Adipocyte (in vitro differentiated cells): ENCODE measurements around the gene RCE1.

Experiments
- DNase-seq: peaks from one replicate; pipeline ENCODE4 v3.0.0-alpha.2; 2015; ENCODE audit warnings: low read depth
- H3K27me3 ChIP-seq: replicated peaks from 2 replicates; pipeline ENCODE4 v1.7.0; 2013; ENCODE audit warnings: mild to moderate bottlenecking, low read length, moderate library complexity; ENCODE audit not compliant: control insufficient read depth, insufficient read depth
- H3K36me3 ChIP-seq: 2 replicates; pipeline ENCODE4 v1.7.0; 2013; ENCODE audit warnings: low read length, mild to moderate bottlenecking, moderate library complexity; ENCODE audit not compliant: control insufficient read depth, insufficient read depth, severe bottlenecking
- H3K4me1 ChIP-seq: 2 replicates; pipeline ENCODE4 v1.7.0; 2013; ENCODE audit warnings: mild to moderate bottlenecking, low read length, moderate library complexity; ENCODE audit not compliant: control insufficient read depth, insufficient read depth
- H3K4me3 ChIP-seq: 2 replicates; pipeline ENCODE4 v1.7.0; 2013; ENCODE audit warnings: mild to moderate bottlenecking, low read length, moderate library complexity
- H3K9ac ChIP-seq: 2 replicates; pipeline ENCODE4 v1.7.0; 2013; ENCODE audit warnings: mild to moderate bottlenecking, low read length, moderate library complexity
- H3K9me3 ChIP-seq: 2 replicates; pipeline ENCODE4 v1.7.0; 2013; ENCODE audit warnings: mild to moderate bottlenecking, low read length, moderate library complexity; ENCODE audit not compliant: control insufficient read depth

RCE1 gene

GRCh38 chr11:66845143-66845875 lies 2.1 kb downstream of the RCE1 start:
- H3K27me3 ChIP-seq: no peaks in the 10 kb centered on the region
- H3K4me3 ChIP-seq: no peak overlapping the region
- H3K36me3 ChIP-seq: peaks cover 41% of the 10 kb centered on the region
- no peak overlapping the region for H3K9ac ChIP-seq
- no peaks in the 10 kb centered on the region for H3K9me3 ChIP-seq
- H3K4me1 ChIP-seq: peaks cover 35% of the 10 kb centered on the region
- DNase-seq: no peak

GRCh38 chr11:66845876-66846212 lies 2.6 kb downstream of the RCE1 start:
- Histone ChIP-seq H3K9me3 (no peaks in the 10 kb centered on the region), H3K27me3 (no peaks in the 10 kb centered on the region), H3K4me1 (peaks cover 32% of the 10 kb centered on the region), H3K4me3 (no peak overlapping the region), H3K9ac (no peak overlapping the region), H3K36me3 (peaks cover 41% of the 10 kb centered on the region)
- DNase-seq: no peak

DNA sequence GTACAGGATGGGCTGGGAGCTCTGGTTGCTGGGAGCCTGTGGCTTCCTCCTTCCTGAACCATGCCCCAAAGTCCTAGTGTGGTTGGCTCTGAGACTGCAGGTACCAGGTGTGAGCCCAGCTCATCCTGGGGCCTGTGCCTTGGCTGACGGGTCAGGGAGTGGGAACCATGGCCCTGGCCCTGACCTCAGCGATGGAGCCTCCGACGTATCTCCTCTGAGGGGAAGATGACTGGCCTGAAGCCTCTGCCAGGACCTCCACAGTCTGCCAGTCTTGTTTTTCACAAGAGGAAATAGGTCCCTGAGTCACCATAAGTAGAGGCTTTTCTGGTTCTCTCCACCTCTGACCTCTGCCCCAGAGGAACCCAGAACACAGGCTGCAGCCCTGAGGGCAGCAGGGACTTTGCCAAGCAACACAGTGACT lies 3.4 kb downstream of the RCE1 start:
- Histone ChIP-seq H3K27me3 (no peaks in the 10 kb centered on the region), H3K36me3 (peaks cover 41% of the 10 kb centered on the region)
- no peak for DNase-seq

GRCh38 chr11:66847461-66848232 lies 4.4 kb downstream of the RCE1 start:
- DNase-seq: no peak
- Histone ChIP-seq H3K9ac (no peak overlapping the region), H3K4me3 (no peak overlapping the region), H3K27me3 (no peaks in the 10 kb centered on the region), H3K9me3 (no peaks in the 10 kb centered on the region), H3K36me3 (peaks cover 48% of the 10 kb centered on the region), H3K4me1 (peaks cover 18% of the 10 kb centered on the region)

More for the DNA sequence above, 3.4 kb downstream of the RCE1 start:
- no peak overlapping the region for H3K9ac ChIP-seq
- H3K4me3 ChIP-seq: no peak overlapping the region
- peaks cover 25% of the 10 kb centered on the region for H3K4me1 ChIP-seq
- H3K9me3 ChIP-seq: no peaks in the 10 kb centered on the region

DNA sequence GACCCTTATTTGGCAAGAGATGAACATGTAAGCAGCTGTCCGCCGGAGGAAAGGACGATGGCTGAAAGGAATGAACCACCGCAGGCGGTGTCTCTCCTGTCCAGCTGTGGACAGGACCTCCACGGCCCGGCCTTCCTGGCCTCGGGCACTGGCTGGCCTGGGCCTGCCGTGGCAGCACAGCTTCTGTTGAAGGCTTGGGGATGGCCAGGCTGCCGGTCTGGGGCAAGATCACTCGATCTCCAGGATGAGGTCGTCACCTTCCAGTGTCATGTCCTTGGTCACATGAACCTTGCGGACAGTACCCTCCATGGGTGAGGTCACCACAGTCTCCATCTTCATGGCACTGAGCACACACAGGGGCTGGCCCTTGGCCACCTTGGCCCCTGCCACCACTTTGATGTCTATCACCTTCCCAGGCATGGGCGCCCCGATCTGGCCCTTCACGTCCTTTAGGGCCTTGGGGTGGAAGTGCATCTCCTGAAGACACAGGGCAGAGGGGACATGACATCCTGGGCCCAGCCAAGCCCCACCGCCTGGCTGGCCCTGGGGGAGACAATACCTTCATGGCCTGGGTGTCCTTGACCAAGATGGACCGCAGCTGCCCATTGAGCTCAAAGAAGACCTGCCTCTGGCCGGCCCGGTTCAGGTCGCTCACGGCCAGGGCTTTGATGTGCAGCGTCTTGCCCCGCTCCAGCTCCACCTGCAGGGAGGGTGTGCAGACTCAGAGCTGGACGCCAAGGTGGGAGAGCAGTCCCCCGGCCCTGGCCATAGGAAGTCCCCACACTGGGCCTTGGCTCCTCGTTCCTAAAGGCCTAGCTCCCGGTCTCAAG lies 5.6 kb downstream of the RCE1 start:
- no peak overlapping the region for H3K9ac ChIP-seq
- H3K27me3 ChIP-seq: no peaks in the 10 kb centered on the region
- no peak for DNase-seq
- no peaks in the 10 kb centered on the region for H3K9me3 ChIP-seq
- H3K4me1 ChIP-seq: peaks cover 17% of the 10 kb centered on the region
- H3K36me3 ChIP-seq: peaks cover 48% of the 10 kb centered on the region
- H3K4me3 ChIP-seq: no peak overlapping the region

DNA sequence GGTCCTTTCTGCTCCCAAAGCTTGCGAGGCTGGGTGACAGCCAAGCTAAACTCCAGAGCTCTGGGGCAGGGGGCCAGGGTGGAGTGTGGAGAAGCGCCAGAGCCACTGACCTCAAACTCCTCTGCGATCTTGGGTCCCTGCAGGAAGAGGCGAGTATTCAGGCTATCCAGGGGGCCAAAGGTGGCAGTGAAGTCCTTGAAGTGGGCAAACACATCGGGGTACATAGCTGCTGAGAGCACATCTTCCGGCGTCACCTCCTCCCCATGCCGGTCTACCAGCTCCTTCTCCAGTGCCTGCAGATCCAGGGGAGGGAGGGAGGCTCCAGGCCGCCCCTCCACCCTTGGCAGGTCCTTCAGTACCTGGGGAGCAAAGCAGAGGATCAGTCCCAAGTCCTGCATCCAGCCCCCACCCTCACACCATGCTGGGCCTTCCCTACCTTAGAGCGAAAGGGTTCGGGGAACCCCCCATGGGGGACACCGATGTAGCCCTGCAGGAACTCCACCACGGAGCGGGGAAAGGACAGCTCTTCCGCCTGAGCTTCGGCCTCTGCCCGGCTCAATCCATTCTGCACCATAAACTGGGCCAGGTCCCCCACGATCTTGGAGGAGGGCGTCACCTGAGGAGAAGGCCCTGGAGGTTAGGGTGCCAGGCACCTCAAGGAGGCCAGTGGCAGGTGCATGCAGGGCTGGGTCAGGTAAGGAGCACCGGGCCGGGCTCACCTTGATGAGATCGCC lies 6.4 kb downstream of the RCE1 start:
- H3K4me3 ChIP-seq: no peak overlapping the region
- H3K36me3 ChIP-seq: peaks cover 47% of the 10 kb centered on the region
- no peak for DNase-seq
- no peak overlapping the region for H3K9ac ChIP-seq
- no peaks in the 10 kb centered on the region for H3K27me3 ChIP-seq
- no peaks in the 10 kb centered on the region for H3K9me3 ChIP-seq
- H3K4me1 ChIP-seq: peaks cover 9% of the 10 kb centered on the region

GRCh38 chr11:66850235-66850587 lies 7.0 kb downstream of the RCE1 start:
- DNase-seq: no peak
- no peak overlapping the region for H3K4me3 ChIP-seq
- no peak overlapping the region for H3K9ac ChIP-seq
- H3K9me3 ChIP-seq: no peaks in the 10 kb centered on the region
- peaks cover 41% of the 10 kb centered on the region for H3K36me3 ChIP-seq
- no peaks in the 10 kb centered on the region for H3K27me3 ChIP-seq
- peaks cover 6% of the 10 kb centered on the region for H3K4me1 ChIP-seq

DNA sequence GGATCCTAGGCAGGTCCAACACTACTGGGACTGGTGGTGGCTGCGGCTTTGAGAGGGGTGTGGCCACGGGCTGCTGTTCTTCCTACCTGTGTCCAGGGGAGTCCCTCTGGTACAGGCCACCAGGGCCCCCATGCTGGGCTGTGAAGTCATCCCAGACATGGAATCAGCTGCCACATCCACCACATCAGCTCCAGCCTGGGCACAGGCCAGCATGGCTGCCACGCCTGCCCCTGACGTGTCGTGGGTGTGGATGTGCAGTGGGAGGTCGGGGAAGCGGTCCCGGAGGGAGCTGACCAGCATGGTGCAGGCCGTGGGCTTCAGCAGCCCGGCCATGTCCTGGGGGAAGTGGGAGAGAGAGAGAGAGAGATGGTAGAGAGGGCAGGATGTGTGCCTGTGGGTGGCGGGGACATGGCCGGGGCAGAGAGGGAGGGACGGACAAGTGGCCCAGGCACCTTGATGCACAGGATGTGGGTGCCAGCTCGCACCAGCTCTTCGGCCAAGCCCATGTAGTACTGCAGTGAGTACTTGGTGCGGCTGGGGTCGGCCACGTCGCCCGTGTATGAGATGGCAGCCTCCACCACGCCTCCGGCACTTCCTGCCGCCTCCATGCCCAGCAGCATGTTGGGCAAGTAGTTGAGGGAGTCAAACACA lies 7.5 kb downstream of the RCE1 start:
- DNase-seq: no peak
- H3K27me3 ChIP-seq: no peaks in the 10 kb centered on the region
- peaks cover 36% of the 10 kb centered on the region for H3K36me3 ChIP-seq
- H3K9me3 ChIP-seq: no peaks in the 10 kb centered on the region
- no peak overlapping the region for H3K4me3 ChIP-seq
- H3K9ac ChIP-seq: no peak overlapping the region
- peaks cover 11% of the 10 kb centered on the region for H3K4me1 ChIP-seq

DNA sequence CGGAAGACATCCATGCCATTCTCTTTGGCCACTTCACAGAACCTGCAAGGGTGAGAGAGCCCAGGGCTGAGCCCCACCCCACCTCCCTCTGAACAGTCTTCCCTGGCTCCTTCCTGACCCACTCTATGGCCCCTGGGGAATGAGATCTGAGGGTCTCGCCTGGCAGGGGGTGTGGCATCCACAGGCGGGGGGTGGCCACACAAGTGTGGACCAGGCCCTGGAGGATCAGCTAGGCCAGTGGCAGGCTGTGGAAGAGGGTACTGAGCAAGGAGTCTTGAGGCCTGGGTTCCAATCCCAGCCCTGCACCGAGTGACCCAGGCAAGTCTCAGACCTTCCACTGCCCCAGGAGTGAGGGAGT lies 8.0 kb downstream of the RCE1 start:
- no peaks in the 10 kb centered on the region for H3K9me3 ChIP-seq
- H3K4me3 ChIP-seq: no peak overlapping the region
- no peaks in the 10 kb centered on the region for H3K27me3 ChIP-seq
- no peak for DNase-seq
- H3K9ac ChIP-seq: no peak overlapping the region
- H3K4me1 ChIP-seq: peaks cover 13% of the 10 kb centered on the region
- H3K36me3 ChIP-seq: peaks cover 35% of the 10 kb centered on the region

DNA sequence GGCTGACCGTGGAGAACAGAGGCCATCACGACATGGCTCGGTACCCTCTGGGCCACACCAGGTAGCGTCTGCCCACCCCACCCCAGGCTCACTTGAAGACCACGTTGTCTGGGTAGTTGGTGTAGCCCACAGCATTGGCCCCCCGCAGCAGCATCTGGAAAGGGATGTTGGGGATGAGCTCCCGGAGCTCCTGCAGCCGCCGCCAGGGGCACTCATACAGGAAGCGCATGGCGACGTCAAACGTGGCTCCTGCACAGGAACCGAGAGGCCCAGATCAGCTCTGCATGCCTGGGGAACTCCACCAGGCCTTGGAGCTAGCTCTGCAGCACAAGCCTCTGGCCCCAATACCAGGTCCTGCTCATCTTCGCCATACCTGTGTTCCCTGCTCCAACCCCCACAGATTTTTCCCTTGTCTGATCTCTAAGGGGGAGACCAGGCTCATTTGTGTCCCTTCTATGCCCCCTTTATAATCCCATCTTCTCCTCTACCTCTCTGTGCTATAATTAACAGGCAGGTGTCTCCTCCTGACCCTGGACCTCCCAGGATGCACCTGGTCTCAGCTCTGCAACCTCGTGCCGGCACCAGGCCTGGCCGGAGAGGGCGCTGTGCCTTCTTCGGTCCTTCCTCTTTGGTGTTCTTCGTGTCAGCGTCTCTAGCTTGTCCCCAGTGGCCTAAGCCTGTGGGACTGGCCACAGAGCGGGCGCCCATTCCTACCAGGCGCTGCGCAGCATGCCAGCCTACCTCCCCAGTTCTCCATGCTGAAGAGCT lies 8.6 kb downstream of the RCE1 start:
- H3K9ac ChIP-seq: no peak overlapping the region
- no peak for DNase-seq
- H3K4me3 ChIP-seq: no peak overlapping the region
- peaks cover 8% of the 10 kb centered on the region for H3K4me1 ChIP-seq
- no peaks in the 10 kb centered on the region for H3K27me3 ChIP-seq
- H3K36me3 ChIP-seq: peaks cover 33% of the 10 kb centered on the region
- no peaks in the 10 kb centered on the region for H3K9me3 ChIP-seq
